ENCODE data around the gene NUP210L. TPM values are rescaled to one million over a fixed set of nuclear protein-coding genes. Genes with fewer than 3 reads are reported as not detected.

Gene NUP210L
- total and polyA plus RNA-seq, 2 of the 13 experiments (the other 11 are each of a cell fraction or from before 2014, with no cell fraction given), result not detected

DNA sequence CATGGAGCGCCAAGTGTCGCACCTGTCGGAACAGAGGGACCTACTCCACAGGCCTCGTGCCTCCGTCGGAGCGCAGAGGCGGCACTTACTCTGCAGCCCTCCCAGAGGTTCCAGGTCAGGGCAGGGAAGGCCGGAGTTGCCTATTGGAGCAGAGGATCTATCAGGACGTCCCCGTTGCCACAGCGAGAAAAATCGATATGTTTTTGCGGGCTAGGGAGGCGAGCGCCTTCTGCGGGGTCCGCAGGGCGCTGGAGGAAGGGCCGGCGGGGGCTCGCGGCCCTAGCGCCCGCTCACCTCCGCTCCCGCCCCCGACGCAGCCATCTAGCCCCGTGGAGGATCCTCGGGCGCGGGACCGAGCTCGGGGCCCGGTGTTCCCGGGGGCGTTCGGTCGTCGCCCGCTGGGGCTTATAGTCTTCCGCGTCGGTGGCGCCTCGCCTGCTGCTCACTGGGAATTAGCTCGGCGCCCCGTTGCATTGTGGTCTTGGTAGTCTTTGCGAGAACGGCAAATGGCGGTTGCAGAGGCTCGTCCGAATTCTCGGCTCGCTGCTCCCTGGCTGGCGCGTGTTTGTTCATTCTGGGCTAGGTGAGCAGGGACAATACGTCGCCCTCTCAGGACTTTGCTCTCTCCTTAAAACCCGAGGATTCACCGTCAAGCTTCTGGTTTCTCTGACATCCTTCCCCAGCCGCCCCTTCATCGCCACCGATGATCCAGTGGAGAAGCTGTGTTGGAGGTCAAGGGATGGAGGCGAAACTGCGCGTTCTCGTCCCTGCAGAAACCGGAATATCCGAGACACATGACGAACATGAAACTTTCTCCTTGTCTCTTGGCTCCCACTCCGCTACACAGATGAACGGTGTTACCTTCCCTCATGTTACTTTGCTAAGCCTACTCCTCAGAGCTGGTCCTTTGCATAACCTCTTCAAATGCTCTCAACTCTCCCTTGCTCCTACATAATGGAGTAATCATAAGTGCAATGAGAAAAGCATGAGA lies 177.3 kb downstream of the NUP210L start, which contains the start of gene JTB (continued):
- TF ChIP-seq ZNF660 (CRISPR knock-in tag; IDR thresholded peaks at IDR 0.05; ENCODE audit: borderline replicate concordance, low read depth) (no peak), ZNF768 (CRISPR knock-in tag; IDR thresholded peaks at IDR 0.05) (peak; percentile 65; the same call in 1 of the 2 replicates), TCF7L2 (IDR thresholded peaks at IDR 0.05; ENCODE audit: low read depth, low read length) (no peak), HOXA5 (CRISPR knock-in tag; IDR thresholded peaks at IDR 0.05) (peak; percentile 56; the same call in 1 of the 2 replicates), CEBPB (IDR thresholded peaks at IDR 0.05; ENCODE audit: borderline replicate concordance, low read depth, low read length) (peak; percentile 31; the same call in 1 of the 2 replicates), KMT2A (CRISPR knock-in tag; IDR thresholded peaks at IDR 0.05) (peak; percentile 79; the same call in 1 of the 2 replicates), TOE1 (CRISPR knock-in tag; IDR thresholded peaks at IDR 0.05) (peak; percentile 49; the same call in 1 of the 2 replicates), ZNF234 (CRISPR knock-in tag; conservative IDR thresholded peaks at IDR 0.05) (no peak), PHB2 (IDR thresholded peaks at IDR 0.05; ENCODE audit: partially characterized antibody) (no peak), KDM4B (CRISPR knock-in tag; IDR thresholded peaks at IDR 0.05) (no peak), CHD2 (IDR thresholded peaks at IDR 0.05; ENCODE audit: low read depth, low read length) (no peak), ZSCAN22 (CRISPR knock-in tag; IDR thresholded peaks at IDR 0.05) (no peak; the same call in 1 of the 2 replicates), RBM39 (IDR thresholded peaks at IDR 0.05; ENCODE audit: low read depth, low read length, poor library complexity, severe bottlenecking) (peak; percentile 58), ZBTB21 (CRISPR knock-in tag; IDR thresholded peaks at IDR 0.05) (no peak), HCFC1 (IDR thresholded peaks at IDR 0.05; ENCODE audit: low read depth, low read length) (peak; percentile 82), NONO (IDR thresholded peaks at IDR 0.05) (no peak), NONO (CRISPR knock-in tag; conservative IDR thresholded peaks at IDR 0.05) (peak; percentile 82)
- TF ChIP-seq, protein P1, sequence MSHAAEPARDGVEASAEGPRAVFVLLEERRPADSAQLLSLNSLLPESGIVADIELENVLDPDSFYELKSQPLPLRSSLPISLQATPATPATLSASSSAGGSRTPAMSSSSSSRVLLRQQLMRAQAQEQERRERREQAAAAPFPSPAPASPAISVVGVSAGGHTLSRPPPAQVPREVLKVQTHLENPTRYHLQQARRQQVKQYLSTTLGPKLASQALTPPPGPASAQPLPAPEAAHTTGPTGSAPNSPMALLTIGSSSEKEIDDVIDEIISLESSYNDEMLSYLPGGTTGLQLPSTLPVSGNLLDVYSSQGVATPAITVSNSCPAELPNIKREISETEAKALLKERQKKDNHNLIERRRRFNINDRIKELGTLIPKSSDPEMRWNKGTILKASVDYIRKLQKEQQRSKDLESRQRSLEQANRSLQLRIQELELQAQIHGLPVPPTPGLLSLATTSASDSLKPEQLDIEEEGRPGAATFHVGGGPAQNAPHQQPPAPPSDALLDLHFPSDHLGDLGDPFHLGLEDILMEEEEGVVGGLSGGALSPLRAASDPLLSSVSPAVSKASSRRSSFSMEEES (CRISPR knock-in tag; IDR thresholded peaks at IDR 0.05), result peak; percentile 12; the same call in 1 of the 2 replicates
- TF ChIP-seq, protein P2, sequence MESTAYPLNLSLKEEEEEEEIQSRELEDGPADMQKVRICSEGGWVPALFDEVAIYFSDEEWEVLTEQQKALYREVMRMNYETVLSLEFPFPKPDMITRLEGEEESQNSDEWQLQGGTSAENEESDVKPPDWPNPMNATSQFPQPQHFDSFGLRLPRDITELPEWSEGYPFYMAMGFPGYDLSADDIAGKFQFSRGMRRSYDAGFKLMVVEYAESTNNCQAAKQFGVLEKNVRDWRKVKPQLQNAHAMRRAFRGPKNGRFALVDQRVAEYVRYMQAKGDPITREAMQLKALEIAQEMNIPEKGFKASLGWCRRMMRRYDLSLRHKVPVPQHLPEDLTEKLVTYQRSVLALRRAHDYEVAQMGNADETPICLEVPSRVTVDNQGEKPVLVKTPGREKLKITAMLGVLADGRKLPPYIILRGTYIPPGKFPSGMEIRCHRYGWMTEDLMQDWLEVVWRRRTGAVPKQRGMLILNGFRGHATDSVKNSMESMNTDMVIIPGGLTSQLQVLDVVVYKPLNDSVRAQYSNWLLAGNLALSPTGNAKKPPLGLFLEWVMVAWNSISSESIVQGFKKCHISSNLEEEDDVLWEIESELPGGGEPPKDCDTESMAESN (CRISPR knock-in tag; conservative IDR thresholded peaks at IDR 0.05), result peak; percentile 87
- TF ChIP-seq, protein P3, sequence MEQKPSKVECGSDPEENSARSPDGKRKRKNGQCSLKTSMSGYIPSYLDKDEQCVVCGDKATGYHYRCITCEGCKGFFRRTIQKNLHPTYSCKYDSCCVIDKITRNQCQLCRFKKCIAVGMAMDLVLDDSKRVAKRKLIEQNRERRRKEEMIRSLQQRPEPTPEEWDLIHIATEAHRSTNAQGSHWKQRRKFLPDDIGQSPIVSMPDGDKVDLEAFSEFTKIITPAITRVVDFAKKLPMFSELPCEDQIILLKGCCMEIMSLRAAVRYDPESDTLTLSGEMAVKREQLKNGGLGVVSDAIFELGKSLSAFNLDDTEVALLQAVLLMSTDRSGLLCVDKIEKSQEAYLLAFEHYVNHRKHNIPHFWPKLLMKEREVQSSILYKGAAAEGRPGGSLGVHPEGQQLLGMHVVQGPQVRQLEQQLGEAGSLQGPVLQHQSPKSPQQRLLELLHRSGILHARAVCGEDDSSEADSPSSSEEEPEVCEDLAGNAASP (CRISPR knock-in tag; IDR thresholded peaks at IDR 0.05; ENCODE audit: borderline replicate concordance), result peak; percentile 19
- TF ChIP-seq, protein P4, sequence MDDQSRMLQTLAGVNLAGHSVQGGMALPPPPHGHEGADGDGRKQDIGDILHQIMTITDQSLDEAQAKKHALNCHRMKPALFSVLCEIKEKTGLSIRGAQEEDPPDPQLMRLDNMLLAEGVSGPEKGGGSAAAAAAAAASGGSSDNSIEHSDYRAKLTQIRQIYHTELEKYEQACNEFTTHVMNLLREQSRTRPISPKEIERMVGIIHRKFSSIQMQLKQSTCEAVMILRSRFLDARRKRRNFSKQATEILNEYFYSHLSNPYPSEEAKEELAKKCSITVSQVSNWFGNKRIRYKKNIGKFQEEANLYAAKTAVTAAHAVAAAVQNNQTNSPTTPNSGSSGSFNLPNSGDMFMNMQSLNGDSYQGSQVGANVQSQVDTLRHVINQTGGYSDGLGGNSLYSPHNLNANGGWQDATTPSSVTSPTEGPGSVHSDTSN (CRISPR knock-in tag; IDR thresholded peaks at IDR 0.05; ENCODE audit: borderline replicate concordance), result no peak
- TF ChIP-seq, protein P5, sequence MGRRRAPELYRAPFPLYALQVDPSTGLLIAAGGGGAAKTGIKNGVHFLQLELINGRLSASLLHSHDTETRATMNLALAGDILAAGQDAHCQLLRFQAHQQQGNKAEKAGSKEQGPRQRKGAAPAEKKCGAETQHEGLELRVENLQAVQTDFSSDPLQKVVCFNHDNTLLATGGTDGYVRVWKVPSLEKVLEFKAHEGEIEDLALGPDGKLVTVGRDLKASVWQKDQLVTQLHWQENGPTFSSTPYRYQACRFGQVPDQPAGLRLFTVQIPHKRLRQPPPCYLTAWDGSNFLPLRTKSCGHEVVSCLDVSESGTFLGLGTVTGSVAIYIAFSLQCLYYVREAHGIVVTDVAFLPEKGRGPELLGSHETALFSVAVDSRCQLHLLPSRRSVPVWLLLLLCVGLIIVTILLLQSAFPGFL (CRISPR knock-in tag; IDR thresholded peaks at IDR 0.05), result no peak

Data from HepG2 (cell line).